GM18868 (cell line): ENCODE data around the gene NXPH3.

Experiments
- ATAC-seq: cut with Tn5 transposase; IDR thresholded peaks from one replicate; pipeline ENCODE4 v1.9.1; 2021; ENCODE audit warnings: mild to moderate bottlenecking, moderate library complexity; ENCODE audit not compliant: unreplicated experiment

The NXPH3 gene

DNA sequence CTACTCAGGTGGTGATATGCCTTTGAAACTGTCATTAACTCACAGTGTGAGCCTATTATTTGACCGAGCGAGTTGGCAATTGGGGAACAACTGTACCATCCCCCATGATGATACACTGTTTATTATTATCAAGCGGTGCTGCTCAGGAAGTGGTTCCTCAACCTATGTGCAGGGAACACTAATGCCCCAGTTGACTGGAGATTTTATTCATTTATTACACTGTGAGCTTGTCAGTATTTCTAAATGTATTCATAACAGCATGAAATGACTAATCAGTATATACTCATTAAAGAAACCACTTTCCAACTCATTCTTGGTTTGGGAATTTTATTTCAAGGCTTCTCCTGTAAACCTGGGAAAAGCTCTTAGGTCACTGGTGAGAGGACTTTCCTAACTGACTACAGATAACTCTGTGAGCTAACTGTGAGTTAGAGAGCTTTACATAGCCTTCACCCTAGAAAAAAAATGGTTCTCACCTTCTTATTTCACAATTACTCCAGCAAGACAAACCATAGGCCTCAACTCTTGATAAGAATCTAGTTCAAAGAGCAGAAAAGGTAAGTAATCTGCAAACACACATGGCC lies 42.4 kb downstream of the NXPH3 start:
- no peak for ATAC-seq

DNA sequence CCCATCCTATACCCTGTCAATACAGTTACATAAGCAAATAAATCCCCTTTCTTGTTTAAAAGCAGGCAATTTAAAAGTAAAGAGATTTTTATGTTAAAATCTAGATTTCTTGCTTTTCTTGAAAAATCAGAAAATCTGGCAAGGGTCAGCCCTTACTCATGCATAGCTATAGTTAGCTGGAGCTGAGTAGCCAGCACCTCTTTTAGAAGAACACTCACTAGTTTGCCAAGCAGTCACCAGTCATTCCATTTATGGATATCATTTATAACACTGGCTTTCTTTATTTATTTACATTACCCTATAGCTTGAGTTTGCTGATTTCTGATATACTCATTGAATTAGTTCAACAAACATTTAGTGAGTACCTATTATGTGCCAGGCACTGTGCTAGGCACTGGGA lies 45.7 kb downstream of the NXPH3 start:
- ATAC-seq: no peak

DNA sequence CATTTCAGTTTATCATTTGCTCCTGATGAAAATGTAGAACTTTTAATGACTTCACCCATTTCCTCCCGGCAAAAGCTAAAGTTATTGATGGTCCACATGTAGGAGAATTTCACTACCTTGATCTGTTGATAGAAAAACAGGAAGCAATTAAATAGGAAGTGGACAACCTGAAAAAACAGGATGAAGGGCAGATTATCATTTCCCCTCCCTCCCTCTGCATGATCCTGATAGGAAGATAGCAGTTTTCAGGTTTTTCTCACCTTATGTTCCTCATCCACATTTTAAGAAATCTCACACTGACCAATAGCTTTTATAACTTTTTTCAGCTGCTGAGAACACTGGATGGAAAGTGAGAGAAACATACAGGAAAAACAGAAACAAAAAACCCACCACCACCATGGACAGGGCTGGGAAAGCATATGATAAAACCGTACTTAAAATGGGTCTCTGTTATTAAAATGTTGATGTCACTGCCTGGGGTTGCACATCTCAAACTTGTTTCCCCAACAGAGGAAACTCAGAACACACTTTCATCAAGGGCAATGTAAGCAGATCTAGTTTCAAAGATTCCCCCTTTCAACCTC lies 46.4 kb downstream of the NXPH3 start:
- no peak for ATAC-seq

DNA sequence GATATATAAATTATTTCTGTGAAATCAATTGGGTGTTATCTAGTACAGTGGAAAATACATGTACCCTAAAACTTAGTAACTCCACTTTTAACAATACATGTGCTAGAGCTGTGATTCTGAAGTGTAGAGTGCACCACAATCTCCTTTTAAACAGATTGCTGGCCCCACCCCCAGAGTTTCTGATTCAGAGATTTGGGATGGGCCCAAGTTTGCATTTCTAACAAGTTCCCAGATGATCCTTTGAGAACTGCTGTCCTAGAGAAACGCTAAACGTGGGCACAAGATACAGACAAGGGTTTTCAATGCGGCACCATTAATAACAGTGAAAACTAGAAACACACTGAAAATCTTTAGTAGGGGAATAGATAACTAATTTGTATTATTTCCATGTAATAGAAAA lies 49.2 kb downstream of the NXPH3 start:
- ATAC-seq: no peak

DNA sequence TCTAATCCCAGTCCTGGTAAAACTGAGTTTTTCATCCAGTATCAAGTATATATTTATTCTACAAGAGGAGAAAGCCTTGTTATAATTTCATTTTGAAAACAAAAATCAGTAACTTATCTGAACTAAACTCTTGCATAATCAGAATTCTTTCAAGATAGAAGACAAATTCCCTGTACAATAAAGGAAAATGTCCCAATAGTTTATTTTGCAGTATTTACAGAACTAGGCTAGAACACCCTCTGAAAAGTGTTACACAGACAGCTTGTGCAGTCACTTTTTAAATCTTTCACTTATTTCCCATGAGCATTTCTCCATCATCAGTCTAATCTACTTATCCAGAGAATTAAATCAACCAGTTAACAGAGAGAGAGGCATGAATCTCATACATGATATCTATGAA lies 53.8 kb downstream of the NXPH3 start:
- no peak for ATAC-seq

DNA sequence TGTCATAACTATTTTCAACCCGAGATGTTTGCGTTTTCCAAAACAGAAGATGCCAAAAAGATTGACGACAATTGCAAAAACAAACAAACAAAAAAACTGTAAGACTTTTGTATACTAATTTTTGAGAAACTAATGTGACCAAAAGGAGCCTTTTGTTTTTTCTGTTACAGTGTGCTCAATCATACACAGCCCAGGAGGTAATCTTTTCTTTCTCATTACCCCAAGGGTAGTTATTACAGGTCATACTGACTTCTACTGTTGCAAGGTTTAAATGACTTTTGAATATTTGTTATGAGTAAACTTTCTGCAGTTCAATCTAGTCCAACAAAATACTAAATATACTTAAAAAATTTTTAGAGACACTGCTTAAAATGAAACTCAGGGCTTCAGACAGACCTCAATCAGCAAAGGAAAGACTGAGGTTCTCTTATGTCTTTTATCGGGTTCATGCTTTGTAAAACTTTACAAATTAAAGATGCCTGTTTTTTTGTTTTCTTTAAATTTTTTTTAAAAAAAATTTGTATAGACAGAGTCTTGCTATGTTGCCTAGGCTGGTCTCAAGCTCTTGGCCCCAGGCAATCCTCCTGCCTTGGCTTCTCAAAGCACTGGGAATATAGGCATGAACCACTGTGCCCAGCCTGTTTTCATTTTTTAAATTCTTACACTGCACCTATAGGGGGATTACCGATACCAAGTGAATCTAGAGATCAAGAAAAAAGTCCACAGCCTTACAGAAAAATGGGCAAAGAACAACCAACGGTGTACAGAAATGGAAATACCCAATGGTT lies 54.6 kb downstream of the NXPH3 start:
- ATAC-seq: no peak

DNA sequence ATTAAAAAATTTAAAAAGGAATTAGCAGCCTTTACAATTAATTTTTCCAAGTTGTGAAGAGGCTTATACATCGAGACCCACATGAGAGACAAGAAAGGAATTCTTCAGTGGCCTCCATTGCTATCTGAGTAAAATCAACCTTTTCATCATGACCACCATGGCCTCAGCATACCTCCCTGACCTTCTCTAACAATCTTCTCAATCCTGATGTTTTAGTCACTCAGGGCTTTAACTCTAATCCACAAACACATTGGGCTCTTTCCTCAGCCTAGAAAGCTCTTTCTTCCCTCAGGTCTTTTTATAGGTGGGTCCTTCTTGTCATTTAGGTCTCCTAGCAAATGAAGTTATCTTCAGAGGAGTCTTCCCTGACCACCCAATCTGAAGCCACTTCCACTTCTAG lies 55.8 kb downstream of the NXPH3 start:
- ATAC-seq: no peak
